Measurements from ENCODE around the gene MEIKIN. TPM values are rescaled to one million over a fixed set of nuclear protein-coding genes. Genes with fewer than 3 reads are reported as not detected.

The MEIKIN gene
- total and polyA plus RNA-seq, 2 of the 13 experiments (the other 11 are each of a cell fraction or from before 2014, with no cell fraction given) = not detected

DNA sequence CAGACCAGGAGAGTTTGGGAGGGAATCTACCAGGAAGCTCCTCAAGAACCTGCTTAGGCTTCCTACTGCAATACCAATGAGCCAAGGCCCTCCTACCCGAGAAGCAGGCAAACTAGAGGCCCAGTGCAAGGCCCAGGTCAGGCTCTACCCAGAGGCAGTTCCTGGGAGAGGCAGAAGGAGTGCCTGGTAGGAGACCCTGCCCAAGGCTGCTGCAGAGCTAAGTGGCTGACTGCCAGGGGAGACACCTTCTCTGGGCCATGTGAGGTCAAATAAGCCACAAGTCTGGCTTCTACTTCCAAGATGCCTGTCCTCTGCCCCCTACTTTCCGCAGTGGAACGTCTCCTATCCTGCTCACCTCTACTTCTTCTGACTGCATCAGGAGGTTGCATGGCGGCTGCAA is 48.2 kb upstream of the MEIKIN start:
- WGBS (ENCODE audit: low lambda C conversion rate) = 100% methylated on average over 3 of the region's 4 CpGs
- Histone ChIP-seq H3K9ac (ENCODE audit: insufficient read depth, low read depth, low read length) (no peak overlapping the region), H4K20me1 (ENCODE audit: insufficient read depth, low read length) (no peaks in the 10 kb centered on the region), H3K27me3 (ENCODE audit: control insufficient read depth in 1 of 2, insufficient read depth in 2 of 2, low read length in 2 of 2) (no peaks in the 10 kb centered on the region), H3K27ac (ENCODE audit: extremely low read length, insufficient read depth, low read length) (no peak overlapping the region), H3K4me1 (ENCODE audit: insufficient read depth, low read length) (peaks cover 63% of the 10 kb centered on the region), H3K4me2 (ENCODE audit: low read depth, low read length) (no peak overlapping the region), H3K36me3 (replicated peaks in 1 of 2; ENCODE audit: control insufficient read depth in 1 of 2, insufficient read depth in 2 of 2, low read length in 2 of 2) (no peaks in the 10 kb centered on the region), H3K9me3 (ENCODE audit: low read length) (no peaks in the 10 kb centered on the region), H3K4me3 (replicated peaks in 1 of 3; ENCODE audit: insufficient read depth in 1 of 3, low read depth in 2 of 3, low read length in 3 of 3) (no peak overlapping the region), H2AFZ (ENCODE audit: low read length) (no peak overlapping the region), H3K79me2 (ENCODE audit: insufficient read depth, low read length) (no peaks in the 10 kb centered on the region)
- no peak for FAIRE-seq
- ATAC-seq = no peak
- intact Hi-C loops (cut with micrococcal nuclease; ENCODE audit: unreplicated experiment) (no loop called here), in situ Hi-C loops (cut with HindIII; ENCODE audit: extremely low pct_ligation_motif_present, low pct_unique_long_range_greater_than_20kb) (no loop called here)
- no TSS peak for BruUV-seq (replicated peaks)
- no peak for TF ChIP-seq ZNF20 (CRISPR knock-in tag; IDR thresholded peaks at IDR 0.05)
- no peak for TF ChIP-seq MLLT10 (CRISPR knock-in tag; IDR thresholded peaks at IDR 0.05)
- TF ChIP-seq GATAD1 (CRISPR knock-in tag; IDR thresholded peaks at IDR 0.05) = no peak
- TF ChIP-seq HHEX (CRISPR knock-in tag; IDR thresholded peaks at IDR 0.05) = no peak
- no peak for TF ChIP-seq SKI (IDR thresholded peaks at IDR 0.05; ENCODE audit: partially characterized antibody)
- no peak for TF ChIP-seq PAX8 (CRISPR knock-in tag; IDR thresholded peaks at IDR 0.05; ENCODE audit: borderline replicate concordance)
- TF ChIP-seq KDM3A (CRISPR knock-in tag; IDR thresholded peaks at IDR 0.05; ENCODE audit: low read depth) = no peak
- TF ChIP-seq PLRG1 (conservative IDR thresholded peaks at IDR 0.05) = no peak
- TF ChIP-seq CBX2 (IDR thresholded peaks at IDR 0.05; ENCODE audit: low read depth, low read length) = no peak
- no peak for TF ChIP-seq CBX2 (CRISPR knock-in tag; IDR thresholded peaks at IDR 0.05; ENCODE audit: low read depth)
- no peak for TF ChIP-seq WIZ (CRISPR knock-in tag; IDR thresholded peaks at IDR 0.05)
- no peak for TF ChIP-seq ARNTL (CRISPR knock-in tag; IDR thresholded peaks at IDR 0.05)
- TF ChIP-seq ZNF883 (CRISPR knock-in tag; IDR thresholded peaks at IDR 0.05; ENCODE audit: not compliant biosample characterization) = no peak
- no peak for DNase-seq (ENCODE audit: low spot score)
- ChIA-PET POLR2A (interaction anchor here (2.1 to 2.4 kb wide), 2 partner anchors 9 to 196 kb away, joined by 5 to 7 read pairs; partner anchors contain the start of gene FNIP1), CTCF (ENCODE audit: low intra/inter-chr PET ratio, low total read pairs) (no interaction called here)
